NCI-H524 (cell line): ENCODE measurements around the gene ACAA1.

Experiments
- DNase-seq, 2 experiments: peaks; one replicate each; lab custom pipeline; 2025; lab: John Stamatoyannopoulos, UW

The ACAA1 gene

GRCh38 chr3:38154033-38154494 lies 17.1 kb upstream of the ACAA1 start:
- no peak for DNase-seq

DNA sequence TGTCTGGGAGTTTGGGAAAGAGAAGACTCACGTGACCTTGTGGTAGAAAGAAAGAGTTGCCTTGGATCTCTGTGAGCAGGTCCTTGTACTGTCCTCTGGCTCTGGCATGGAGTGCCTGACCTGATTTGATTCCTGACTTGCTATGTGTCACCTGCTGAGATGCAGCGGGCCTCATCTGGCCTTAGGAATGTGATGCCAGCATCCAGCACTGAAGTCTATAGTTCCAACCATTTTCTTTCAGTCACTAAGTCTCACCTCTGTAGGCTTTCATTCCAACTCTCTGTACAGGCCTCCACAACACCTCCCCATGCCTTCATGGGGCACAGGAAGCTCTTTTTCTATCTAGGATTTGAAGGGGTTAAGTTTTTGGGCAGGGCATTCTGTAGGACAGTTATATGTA lies 16.3 kb upstream of the ACAA1 start:
- DNase-seq, result no peak

DNA sequence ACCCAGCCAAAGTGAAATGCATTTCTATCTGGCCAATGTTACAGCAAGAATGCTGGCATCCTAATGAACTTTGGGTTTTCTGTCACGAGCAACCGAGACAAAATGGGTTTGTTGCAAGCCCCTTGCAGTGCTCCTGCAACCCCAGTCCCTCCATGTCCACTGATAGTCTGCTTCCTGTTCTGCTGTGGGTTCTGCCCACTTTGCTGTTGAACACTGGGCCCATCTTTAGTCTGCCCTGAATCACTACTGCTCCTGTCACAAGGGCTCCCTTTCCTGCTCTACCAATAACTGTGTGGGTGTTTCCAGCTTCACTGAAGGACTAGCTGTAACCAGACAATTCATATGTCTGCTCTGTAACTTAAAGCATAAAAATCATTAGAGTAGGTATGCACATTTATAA lies 15.7 kb upstream of the ACAA1 start:
- no peak for DNase-seq

DNA sequence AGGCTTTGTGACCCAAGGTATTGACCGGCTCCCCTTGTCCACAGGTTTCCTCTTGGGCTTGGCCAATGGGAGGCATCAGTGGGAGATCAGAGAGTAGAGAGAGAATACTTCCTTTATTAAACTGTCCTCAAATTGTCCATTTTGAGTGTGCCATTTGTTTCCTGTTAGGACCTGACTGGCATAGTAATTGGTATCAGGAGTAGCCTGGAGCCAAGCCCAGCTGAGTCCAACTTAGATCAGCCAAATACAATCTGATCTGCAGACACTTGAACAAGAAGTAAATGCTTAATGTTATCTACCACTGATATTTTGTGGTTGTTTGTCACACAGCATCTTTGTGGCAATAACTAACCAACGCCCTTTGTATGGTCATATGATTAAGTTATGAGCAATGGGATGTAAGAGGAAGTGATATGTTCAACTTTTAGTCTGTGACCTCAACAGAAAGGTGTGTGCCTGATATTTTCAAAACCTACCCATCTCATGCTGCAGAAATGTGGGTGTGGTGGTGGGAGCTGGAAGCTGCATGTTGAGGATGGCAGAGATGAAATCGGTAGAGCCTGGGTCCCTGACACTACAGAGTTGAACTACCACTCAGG lies 14.8 kb upstream of the ACAA1 start:
- DNase-seq, result no peak

GRCh38 chr3:38150780-38151528 lies 14.0 kb upstream of the ACAA1 start:
- DNase-seq, result no peak

GRCh38 chr3:38149708-38150107 lies 12.8 kb upstream of the ACAA1 start:
- no peak for DNase-seq

- DNase-seq, result no peak
Observed at GRCh38 chr3:38148311-38148882, 11.5 kb upstream of the ACAA1 start.

- DNase-seq, result no peak
Observed at GRCh38 chr3:38147421-38147820, 10.5 kb upstream of the ACAA1 start.

DNA sequence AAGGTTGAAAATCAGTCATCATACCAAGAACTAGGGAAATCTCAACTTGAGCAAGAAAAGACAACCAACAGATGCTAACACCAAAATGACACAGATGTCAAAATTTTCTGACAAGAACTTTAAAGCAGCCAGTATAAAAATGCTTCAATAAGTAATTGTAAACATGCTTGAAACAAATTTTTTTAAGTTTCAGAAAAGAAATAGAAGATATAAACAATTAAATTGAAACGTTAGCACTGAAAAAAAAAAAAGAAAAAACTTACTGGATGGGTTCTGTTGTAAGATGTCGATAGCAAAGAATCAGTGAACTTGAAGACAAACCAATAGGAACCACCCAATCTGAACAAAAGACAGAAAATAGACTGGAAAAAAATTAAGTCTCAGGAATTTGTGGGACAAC lies 9.6 kb upstream of the ACAA1 start:
- DNase-seq, result no peak

GRCh38 chr3:38143511-38143910 lies 6.6 kb upstream of the ACAA1 start:
- DNase-seq, result no peak

DNA sequence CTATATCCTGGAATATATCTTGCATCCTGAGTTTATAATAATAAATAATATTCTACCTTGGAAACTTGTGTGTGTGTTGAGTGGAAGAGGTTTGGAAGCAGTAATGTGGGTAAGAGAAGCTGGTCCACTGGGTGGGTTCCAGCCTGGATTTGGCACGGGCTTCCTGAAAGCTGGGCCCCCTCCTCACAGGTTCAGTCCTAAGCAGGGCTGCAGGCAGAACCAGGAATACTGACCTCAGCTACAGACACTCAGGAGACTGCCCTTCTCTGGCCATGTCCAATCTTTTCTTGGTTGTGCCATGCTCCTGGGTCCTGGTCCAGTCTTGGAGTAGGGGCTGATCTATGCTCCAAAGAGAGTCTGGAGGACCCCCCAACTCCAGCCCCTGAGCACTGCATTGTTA lies 6.0 kb upstream of the ACAA1 start:
- no peak for DNase-seq

DNA sequence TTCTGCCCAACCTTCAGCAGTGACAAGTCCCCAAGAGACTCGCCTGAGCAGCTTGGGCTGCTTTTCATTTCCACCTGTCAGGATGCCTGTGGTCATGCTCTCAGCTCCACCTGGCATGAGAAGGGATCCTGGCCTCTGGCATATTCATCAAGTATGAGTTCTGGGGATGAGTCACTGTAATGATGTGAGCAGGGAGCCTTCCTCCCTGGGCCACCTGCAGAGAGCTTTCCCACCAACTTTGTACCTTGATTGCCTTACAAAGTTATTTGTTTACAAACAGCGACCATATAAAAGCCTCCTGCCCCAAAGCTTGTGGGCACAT lies 5.0 kb upstream of the ACAA1 start:
- no peak for DNase-seq

- DNase-seq, result no peak
Observed at GRCh38 chr3:38141173-38141951, 4.4 kb upstream of the ACAA1 start.

DNA sequence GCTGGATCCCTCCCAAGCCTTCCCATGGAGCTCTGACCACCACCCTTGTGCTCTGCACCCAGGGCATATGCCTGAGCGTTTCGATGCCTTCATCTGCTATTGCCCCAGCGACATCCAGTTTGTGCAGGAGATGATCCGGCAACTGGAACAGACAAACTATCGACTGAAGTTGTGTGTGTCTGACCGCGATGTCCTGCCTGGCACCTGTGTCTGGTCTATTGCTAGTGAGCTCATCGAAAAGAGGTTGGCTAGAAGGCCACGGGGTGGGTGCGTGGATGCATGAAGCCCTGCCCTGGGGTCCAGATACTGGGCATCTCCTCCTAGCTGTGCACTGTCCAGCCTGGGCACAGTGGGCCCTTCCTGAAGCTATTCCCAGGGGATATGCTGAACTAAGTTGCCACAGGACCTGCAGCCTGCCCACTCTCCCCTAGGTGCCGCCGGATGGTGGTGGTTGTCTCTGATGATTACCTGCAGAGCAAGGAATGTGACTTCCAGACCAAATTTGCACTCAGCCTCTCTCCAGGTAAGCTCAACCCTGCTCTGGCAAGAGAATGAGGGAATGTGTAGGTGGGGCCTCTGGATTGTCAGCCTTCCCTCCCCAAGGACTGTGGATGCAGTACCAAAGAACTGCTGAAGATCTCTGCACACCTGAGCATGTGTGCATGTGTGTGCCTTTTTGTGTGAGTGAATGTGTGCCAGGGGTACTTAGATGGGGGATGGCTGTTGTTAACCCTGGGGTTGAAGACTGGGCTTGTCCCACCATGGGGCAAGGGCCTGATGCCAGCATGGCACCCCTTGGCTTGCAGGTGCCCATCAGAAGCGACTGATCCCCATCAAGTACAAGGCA lies 3.6 kb upstream of the ACAA1 start:
- DNase-seq, result no peak

GRCh38 chr3:38139652-38140051 lies 2.7 kb upstream of the ACAA1 start:
- DNase-seq, result no peak

DNA sequence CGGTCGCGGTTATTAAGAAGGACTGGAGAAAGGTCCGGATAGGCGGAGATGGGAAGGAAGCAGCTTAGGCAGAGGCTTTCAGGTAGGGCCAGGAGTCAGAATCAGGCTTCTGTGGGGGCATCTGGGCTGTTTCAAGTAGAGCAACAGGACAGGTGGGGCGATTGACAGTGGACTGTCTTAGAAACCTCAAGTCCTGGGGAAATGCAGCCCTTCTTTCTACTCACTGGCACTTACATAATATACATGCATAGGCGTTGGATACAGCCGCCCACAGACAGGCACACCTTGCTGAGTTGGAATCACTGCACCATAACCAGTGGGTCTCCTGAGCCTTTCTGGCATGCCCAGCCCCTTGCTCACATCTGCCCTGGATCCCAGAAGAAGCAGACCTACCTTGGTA lies 2.3 kb upstream of the ACAA1 start:
- DNase-seq, result peak in 1 of 2 experiments; percentile 34

DNA sequence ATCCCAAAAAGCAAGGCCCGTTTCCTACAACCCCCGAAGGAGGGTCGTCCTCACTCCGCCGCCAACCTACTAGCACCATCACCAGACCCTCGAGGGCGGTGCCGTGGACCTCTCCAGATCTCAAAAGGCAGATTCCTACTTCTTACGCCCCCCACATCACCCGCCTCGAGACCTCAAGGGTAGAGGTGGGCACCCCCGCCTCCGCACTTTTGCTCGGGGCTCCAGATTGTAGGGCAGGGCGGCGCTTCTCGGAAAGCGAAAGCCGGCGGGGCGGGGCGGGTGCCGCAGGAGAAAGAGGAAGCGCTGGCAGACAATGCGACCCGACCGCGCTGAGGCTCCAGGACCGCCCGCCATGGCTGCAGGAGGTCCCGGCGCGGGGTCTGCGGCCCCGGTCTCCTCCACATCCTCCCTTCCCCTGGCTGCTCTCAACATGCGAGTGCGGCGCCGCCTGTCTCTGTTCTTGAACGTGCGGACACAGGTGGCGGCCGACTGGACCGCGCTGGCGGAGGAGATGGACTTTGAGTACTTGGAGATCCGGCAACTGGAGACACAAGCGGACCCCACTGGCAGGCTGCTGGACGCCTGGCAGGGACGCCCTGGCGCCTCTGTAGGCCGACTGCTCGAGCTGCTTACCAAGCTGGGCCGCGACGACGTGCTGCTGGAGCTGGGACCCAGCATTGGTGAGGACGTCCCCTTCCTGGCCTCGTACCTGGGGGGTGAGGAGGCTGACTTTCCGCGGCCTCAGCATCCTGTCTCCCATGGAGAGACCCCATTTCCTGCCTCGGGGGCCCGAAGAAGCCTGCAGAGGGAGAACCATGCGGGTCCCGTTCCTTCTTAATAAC lies 1.6 kb upstream of the ACAA1 start, which contains the start of gene MYD88:
Gene MYD88 (plus strand): TSS at position 313 of the 842 bp plus-strand sequence. CDS start 40 bp downstream, at position 353.
- peak in 1 of 2 experiments; percentile 55 for DNase-seq

- peak in 1 of 2 experiments; percentile 48 for DNase-seq
Observed at GRCh38 chr3:38137615-38138348, 855 bp upstream of the ACAA1 start.

DNA sequence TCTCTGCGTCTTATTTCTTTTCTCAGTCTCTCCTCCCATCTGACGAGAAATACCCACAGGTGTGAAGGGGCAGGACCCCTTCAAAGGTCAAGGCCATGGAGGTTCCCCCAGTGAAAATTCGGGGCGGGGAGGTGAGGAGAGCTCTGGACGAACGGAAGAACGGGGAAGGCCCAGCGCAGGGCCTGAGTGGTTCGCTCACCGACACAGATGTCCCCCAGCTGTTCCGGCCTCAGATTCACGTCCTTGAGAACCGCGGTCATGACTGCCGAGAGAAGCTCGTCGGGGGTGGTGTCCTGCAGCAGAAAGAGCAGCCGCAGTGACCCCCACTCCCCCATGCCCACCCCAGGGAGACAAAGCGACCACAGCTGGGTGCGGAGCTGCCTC lies 542 bp downstream of the ACAA1 start:
- DNase-seq, result peak; percentile 20 to 44
